ENCODE data around the gene DMRTC2.

The DMRTC2 gene

GRCh38 chr19:41804336-41804735 is 40.5 kb upstream of the DMRTC2 start:
- TF ChIP-seq CTCF (IDR thresholded peaks at IDR 0.05; ENCODE audit: low read length, missing control alignments): no peak
- no peak for DNase-seq (ENCODE audit: low read depth)
- no peak overlapping the region for H3K4me3 ChIP-seq (replicated peaks; ENCODE audit: low read depth, low read length)

- TF ChIP-seq CTCF (IDR thresholded peaks at IDR 0.05; ENCODE audit: low read length, missing control alignments): no peak
- no peak for DNase-seq (ENCODE audit: low read depth)
- no peak overlapping the region for H3K4me3 ChIP-seq (replicated peaks; ENCODE audit: low read depth, low read length)
Measured at GRCh38 chr19:41807176-41807575, 37.7 kb upstream of the DMRTC2 start.

- DNase-seq (ENCODE audit: low read depth): no peak
- no peak overlapping the region for H3K4me3 ChIP-seq (replicated peaks; ENCODE audit: low read depth, low read length)
- TF ChIP-seq CTCF (IDR thresholded peaks at IDR 0.05; ENCODE audit: low read length, missing control alignments): no peak
Measured at GRCh38 chr19:41808663-41809566, 35.9 kb upstream of the DMRTC2 start.

- DNase-seq (ENCODE audit: low read depth): no peak
- no peak overlapping the region for H3K4me3 ChIP-seq (replicated peaks; ENCODE audit: low read depth, low read length)
- no peak for TF ChIP-seq CTCF (IDR thresholded peaks at IDR 0.05; ENCODE audit: low read length, missing control alignments)
Measured at GRCh38 chr19:41810301-41810700, 34.5 kb upstream of the DMRTC2 start.

GRCh38 chr19:41811036-41811435 is 33.8 kb upstream of the DMRTC2 start:
- H3K4me3 ChIP-seq (replicated peaks; ENCODE audit: low read depth, low read length): no peak overlapping the region
- no peak for TF ChIP-seq CTCF (IDR thresholded peaks at IDR 0.05; ENCODE audit: low read length, missing control alignments)
- no peak for DNase-seq (ENCODE audit: low read depth)

- H3K4me3 ChIP-seq (replicated peaks; ENCODE audit: low read depth, low read length): no peak overlapping the region
- no peak for DNase-seq (ENCODE audit: low read depth)
- TF ChIP-seq CTCF (IDR thresholded peaks at IDR 0.05; ENCODE audit: low read length, missing control alignments): no peak
Measured at GRCh38 chr19:41811981-41812380, 32.9 kb upstream of the DMRTC2 start.

- no peak overlapping the region for H3K4me3 ChIP-seq (replicated peaks; ENCODE audit: low read depth, low read length)
- no peak for DNase-seq (ENCODE audit: low read depth)
- no peak for TF ChIP-seq CTCF (IDR thresholded peaks at IDR 0.05; ENCODE audit: low read length, missing control alignments)
Measured at GRCh38 chr19:41813911-41814310, 30.9 kb upstream of the DMRTC2 start.

All from fibroblast of pulmonary artery (primary cell).